A673 (cell line): ENCODE measurements around the gene SLC15A4.

Experiments used
- CTCF ChIP-seq: fragments of 300-800, 200-600 bp; sonication (generic); conservative IDR thresholded peaks from 2 replicates; pipeline ENCODE4 v1.5.1; 2017; ENCODE audit warnings: low read depth, mild to moderate bottlenecking, antibody characterized with exemption, low read length, moderate library complexity, mixed read lengths
- EZH2 ChIP-seq: fragments of 200-600 bp; sonication (generic); IDR thresholded peaks from 2 replicates; pipeline ENCODE4 v1.6.1; 2017; ENCODE audit warnings: borderline replicate concordance, low read depth, mild to moderate bottlenecking, mixed read lengths, antibody characterized with exemption, low read length; ENCODE audit not compliant: poor library complexity, severe bottlenecking

GRCh38 chr12:128829861-128830504 is 6.2 kb upstream of the SLC15A4 start:
- TF ChIP-seq CTCF = no peak
- TF ChIP-seq EZH2 = no peak
